HL-60 (cell line): ENCODE results near the gene ENGASE.

Experiments used
- DNase-seq, 2 experiments: peaks; one replicate each; pipeline ENCODE4 v3.0.0-alpha.2; 2010 to 2020; ENCODE audit warnings: low read depth in 1 of 2, low spot score in 1 of 2
- H3K27ac ChIP-seq: fragments of 250-450 bp; sonication (Bioruptor Pico); replicated peaks from 2 replicates; pipeline ENCODE4 v1.5.1; 2020; ENCODE audit warnings: mild to moderate bottlenecking, moderate library complexity
- H3K27me3 ChIP-seq: fragments of 250-450 bp; sonication (Bioruptor Pico); 2 replicates; pipeline ENCODE4 v1.5.1; 2021; ENCODE audit warnings: mild to moderate bottlenecking, moderate library complexity; ENCODE audit not compliant: insufficient read depth, poor library complexity, severe bottlenecking
- H3K4me3 ChIP-seq: replicated peaks from 2 replicates; pipeline ENCODE4 v1.5.1; 2011; ENCODE audit warnings: mild to moderate bottlenecking, control low read depth, low read length; ENCODE audit not compliant: insufficient read depth
- GABPA ChIP-seq: IDR thresholded peaks from 2 replicates; pipeline ENCODE4 v1.6.1; 2012; ENCODE audit warnings: low read depth
- POLR2AphosphoS5 ChIP-seq: IDR thresholded peaks from 2 replicates; pipeline ENCODE4 v1.6.1; 2012; ENCODE audit warnings: low read depth
- SPI1 ChIP-seq: IDR thresholded peaks from 2 replicates; pipeline ENCODE4 v1.6.1; 2012; ENCODE audit warnings: low read depth, mild to moderate bottlenecking, borderline replicate concordance
- TF ChIP-seq, protein P1 (sequence below): IDR thresholded peaks from 2 replicates; pipeline ENCODE4 v1.6.1; 2012; ENCODE audit warnings: low read depth; ENCODE audit not compliant: insufficient replicate concordance
- TF ChIP-seq, protein P2 (sequence below): IDR thresholded peaks from one replicate; pipeline ENCODE4 v1.5.1; 2011; ENCODE audit warnings: low read length, control low read depth, inconsistent platforms; ENCODE audit not compliant: insufficient read depth

Gene ENGASE

GRCh38 chr17:79041041-79041570, 33.5 kb upstream of the ENGASE start:
- Histone ChIP-seq H3K27me3 (no peaks in the 10 kb centered on the region), H3K27ac (no peak overlapping the region), H3K4me3 (no peak overlapping the region)
- no peak for TF ChIP-seq SPI1
- TF ChIP-seq POLR2AphosphoS5, result no peak
- TF ChIP-seq, protein P1, sequence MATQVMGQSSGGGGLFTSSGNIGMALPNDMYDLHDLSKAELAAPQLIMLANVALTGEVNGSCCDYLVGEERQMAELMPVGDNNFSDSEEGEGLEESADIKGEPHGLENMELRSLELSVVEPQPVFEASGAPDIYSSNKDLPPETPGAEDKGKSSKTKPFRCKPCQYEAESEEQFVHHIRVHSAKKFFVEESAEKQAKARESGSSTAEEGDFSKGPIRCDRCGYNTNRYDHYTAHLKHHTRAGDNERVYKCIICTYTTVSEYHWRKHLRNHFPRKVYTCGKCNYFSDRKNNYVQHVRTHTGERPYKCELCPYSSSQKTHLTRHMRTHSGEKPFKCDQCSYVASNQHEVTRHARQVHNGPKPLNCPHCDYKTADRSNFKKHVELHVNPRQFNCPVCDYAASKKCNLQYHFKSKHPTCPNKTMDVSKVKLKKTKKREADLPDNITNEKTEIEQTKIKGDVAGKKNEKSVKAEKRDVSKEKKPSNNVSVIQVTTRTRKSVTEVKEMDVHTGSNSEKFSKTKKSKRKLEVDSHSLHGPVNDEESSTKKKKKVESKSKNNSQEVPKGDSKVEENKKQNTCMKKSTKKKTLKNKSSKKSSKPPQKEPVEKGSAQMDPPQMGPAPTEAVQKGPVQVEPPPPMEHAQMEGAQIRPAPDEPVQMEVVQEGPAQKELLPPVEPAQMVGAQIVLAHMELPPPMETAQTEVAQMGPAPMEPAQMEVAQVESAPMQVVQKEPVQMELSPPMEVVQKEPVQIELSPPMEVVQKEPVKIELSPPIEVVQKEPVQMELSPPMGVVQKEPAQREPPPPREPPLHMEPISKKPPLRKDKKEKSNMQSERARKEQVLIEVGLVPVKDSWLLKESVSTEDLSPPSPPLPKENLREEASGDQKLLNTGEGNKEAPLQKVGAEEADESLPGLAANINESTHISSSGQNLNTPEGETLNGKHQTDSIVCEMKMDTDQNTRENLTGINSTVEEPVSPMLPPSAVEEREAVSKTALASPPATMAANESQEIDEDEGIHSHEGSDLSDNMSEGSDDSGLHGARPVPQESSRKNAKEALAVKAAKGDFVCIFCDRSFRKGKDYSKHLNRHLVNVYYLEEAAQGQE, result no peak
- no peak for TF ChIP-seq GABPA
- TF ChIP-seq, protein P2, sequence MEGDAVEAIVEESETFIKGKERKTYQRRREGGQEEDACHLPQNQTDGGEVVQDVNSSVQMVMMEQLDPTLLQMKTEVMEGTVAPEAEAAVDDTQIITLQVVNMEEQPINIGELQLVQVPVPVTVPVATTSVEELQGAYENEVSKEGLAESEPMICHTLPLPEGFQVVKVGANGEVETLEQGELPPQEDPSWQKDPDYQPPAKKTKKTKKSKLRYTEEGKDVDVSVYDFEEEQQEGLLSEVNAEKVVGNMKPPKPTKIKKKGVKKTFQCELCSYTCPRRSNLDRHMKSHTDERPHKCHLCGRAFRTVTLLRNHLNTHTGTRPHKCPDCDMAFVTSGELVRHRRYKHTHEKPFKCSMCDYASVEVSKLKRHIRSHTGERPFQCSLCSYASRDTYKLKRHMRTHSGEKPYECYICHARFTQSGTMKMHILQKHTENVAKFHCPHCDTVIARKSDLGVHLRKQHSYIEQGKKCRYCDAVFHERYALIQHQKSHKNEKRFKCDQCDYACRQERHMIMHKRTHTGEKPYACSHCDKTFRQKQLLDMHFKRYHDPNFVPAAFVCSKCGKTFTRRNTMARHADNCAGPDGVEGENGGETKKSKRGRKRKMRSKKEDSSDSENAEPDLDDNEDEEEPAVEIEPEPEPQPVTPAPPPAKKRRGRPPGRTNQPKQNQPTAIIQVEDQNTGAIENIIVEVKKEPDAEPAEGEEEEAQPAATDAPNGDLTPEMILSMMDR, result no peak
- no peak for DNase-seq

- DNase-seq, result no peak
- Histone ChIP-seq H3K27ac (no peak overlapping the region), H3K4me3 (no peak overlapping the region), H3K27me3 (no peaks in the 10 kb centered on the region)
- no peak for TF ChIP-seq GABPA
- no peak for TF ChIP-seq POLR2AphosphoS5
- TF ChIP-seq, protein P1, result no peak
- TF ChIP-seq, protein P2, result no peak
- no peak for TF ChIP-seq SPI1
Observed at GRCh38 chr17:79041723-79042420, 32.8 kb upstream of the ENGASE start.

DNA sequence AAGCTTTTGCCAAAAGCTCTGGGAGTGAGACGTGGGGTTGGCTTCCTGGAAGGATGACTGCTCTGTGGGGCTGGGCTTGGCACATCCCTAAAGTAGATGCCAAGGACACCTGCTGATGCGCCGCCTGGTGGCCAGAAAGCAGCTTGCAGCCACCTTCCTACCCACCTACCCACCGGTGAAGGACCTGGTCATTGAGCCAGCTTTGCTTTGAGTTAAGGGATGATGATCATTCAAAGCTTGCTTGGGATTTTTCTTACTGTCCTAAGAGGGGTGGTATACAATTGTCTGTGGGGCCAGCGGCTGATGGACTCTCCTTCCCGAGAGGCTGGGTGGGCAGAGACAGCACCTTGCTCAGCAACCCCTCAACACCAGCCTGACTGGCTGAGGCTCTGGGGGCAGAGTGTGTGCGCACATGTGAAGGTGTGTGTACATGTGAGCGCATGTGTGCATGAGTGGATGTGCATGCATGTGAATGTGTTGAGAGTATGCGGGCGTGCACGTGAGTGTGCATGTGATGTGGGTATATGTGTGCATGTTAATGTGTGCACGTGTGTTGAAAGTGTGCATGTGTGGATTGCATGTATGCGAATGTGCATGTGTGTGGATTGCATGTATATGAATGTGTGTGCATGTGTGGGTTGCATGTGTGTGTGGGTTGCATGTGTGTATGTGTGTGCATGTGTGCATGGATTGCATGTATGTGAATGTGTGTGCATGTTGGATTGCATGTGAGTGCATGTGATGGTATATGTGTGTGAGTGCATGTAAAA, 32.0 kb upstream of the ENGASE start:
- Histone ChIP-seq H3K4me3 (no peak overlapping the region), H3K27me3 (no peaks in the 10 kb centered on the region), H3K27ac (no peak overlapping the region)
- peak in 1 of 2 experiments; percentile 64 for DNase-seq
- TF ChIP-seq GABPA (no peak), POLR2AphosphoS5 (no peak), SPI1 (no peak)
- TF ChIP-seq, protein P2, result peak; percentile 97
- TF ChIP-seq, protein P1, result no peak
